GM12878 (cell line): ENCODE results near the gene IFNGR2.

Source experiments
- ATF7 ChIP-seq: fragments of 450-650 bp; IDR thresholded peaks from 2 replicates; pipeline ENCODE4 v1.6.1; 2016; ENCODE audit warnings: low read depth, mild to moderate bottlenecking
- CTCF ChIP-seq, 3 experiments: IDR thresholded peaks in 2 of 3; conservative IDR thresholded peaks in 1 of 3; 2 replicates each; pipeline ENCODE4 v1.5.1; 2011; ENCODE audit warnings: low read depth in 3 of 3, low read length in 3 of 3, mild to moderate bottlenecking in 3 of 3, control low read depth in 2 of 3, moderate library complexity in 2 of 3, inconsistent platforms in 1 of 3, mixed read lengths in 1 of 3; ENCODE audit not compliant: control insufficient read depth in 2 of 3, insufficient read depth in 1 of 3; ENCODE audit errors: extremely low read depth in 1 of 3
- E2F4 ChIP-seq: IDR thresholded peaks from 2 replicates; pipeline ENCODE4 v1.6.1; 2012; ENCODE audit warnings: low read depth, low read length, improper control_type of control experiment
- EP300 ChIP-seq, 2 experiments: fragments of 150-350 bp in 1 of 2; IDR thresholded peaks; 2 replicates each; pipeline ENCODE4 v1.6.1; 2011 to 2012; ENCODE audit warnings: low read depth in 2 of 2, low read length in 2 of 2, borderline replicate concordance in 1 of 2, improper control_type of control experiment in 1 of 2, inconsistent platforms in 1 of 2; ENCODE audit not compliant: control insufficient read depth in 1 of 2
- ESRRA ChIP-seq: IDR thresholded peaks from 2 replicates; pipeline ENCODE4 v1.6.1; 2012; ENCODE audit warnings: mild to moderate bottlenecking, low read length, improper control_type of control experiment
- HDAC6 ChIP-seq: fragments of 200-600 bp; sonication (generic); IDR thresholded peaks from one replicate; pipeline ENCODE4 v1.8.0; 2017; ENCODE audit warnings: antibody characterized with exemption; ENCODE audit not compliant: unreplicated experiment
- HDGF ChIP-seq: fragments of 450-650 bp; IDR thresholded peaks from 2 replicates; pipeline ENCODE4 v1.6.1; 2016; ENCODE audit warnings: antibody characterized with exemption
- HSF1 ChIP-seq: fragments of 150-350 bp; IDR thresholded peaks from 2 replicates; pipeline ENCODE4 v1.6.1; 2014; ENCODE audit warnings: mild to moderate bottlenecking, low read depth, low read length
- PRDM15 ChIP-seq: fragments of 450-650 bp; formaldehyde crosslinking; IDR thresholded peaks from 2 replicates; pipeline ENCODE4 v1.4.0; 2020; ENCODE audit warnings: mild to moderate bottlenecking, moderate library complexity
- SUZ12 ChIP-seq: fragments of 200-600 bp; sonication (generic); IDR thresholded peaks from one replicate; pipeline ENCODE4 v1.6.1; 2018; ENCODE audit warnings: antibody characterized with exemption, mild to moderate bottlenecking; ENCODE audit not compliant: unreplicated experiment

GRCh38 chr21:33421713-33422393, 18.6 kb downstream of the IFNGR2 start:
- TF ChIP-seq HDGF (no peak), CTCF (IDR thresholded peaks at IDR 0.05 in 2 of 3, conservative IDR thresholded peaks at IDR 0.05 in 1 of 3; ENCODE audit: control insufficient read depth in 2 of 3, extremely low read depth in 1 of 3, insufficient read depth in 1 of 3, low read depth in 3 of 3, low read length in 3 of 3) (no peak), E2F4 (no peak), HSF1 (no peak), SUZ12 (no peak), ESRRA (no peak), EP300 (IDR thresholded peaks at IDR 0.05; ENCODE audit: borderline replicate concordance in 1 of 2, control insufficient read depth in 1 of 2, low read depth in 2 of 2, low read length in 2 of 2) (no peak), PRDM15 (CRISPR knock-in tag) (no peak), ATF7 (no peak), HDAC6 (no peak)
